Subcutaneous adipose tissue (tissue), 4 donors: ENCODE data around the gene LDLRAD2. TPM values are rescaled to one million over a fixed set of nuclear protein-coding genes. Genes with fewer than 3 reads are reported as not detected.

Source experiments
- total RNA-seq, 4 donors: library from RNA; depleted of rRNA; stranded (reverse); fragments of >200 nt; gene quantifications; one replicate each; pipeline ENCODE4 v1.1.0, GENCODE V29; 2016
- TF ChIP-seq, protein P1 (sequence below): fragments of 450-650 bp; IDR thresholded peaks from one replicate; pipeline ENCODE4 v1.5.1; 2016; ENCODE audit warnings: low read depth, mild to moderate bottlenecking, control low read depth, antibody characterized with exemption, moderate library complexity

Gene LDLRAD2
- total RNA-seq, 4 donors from 2014 or later = not detected

DNA sequence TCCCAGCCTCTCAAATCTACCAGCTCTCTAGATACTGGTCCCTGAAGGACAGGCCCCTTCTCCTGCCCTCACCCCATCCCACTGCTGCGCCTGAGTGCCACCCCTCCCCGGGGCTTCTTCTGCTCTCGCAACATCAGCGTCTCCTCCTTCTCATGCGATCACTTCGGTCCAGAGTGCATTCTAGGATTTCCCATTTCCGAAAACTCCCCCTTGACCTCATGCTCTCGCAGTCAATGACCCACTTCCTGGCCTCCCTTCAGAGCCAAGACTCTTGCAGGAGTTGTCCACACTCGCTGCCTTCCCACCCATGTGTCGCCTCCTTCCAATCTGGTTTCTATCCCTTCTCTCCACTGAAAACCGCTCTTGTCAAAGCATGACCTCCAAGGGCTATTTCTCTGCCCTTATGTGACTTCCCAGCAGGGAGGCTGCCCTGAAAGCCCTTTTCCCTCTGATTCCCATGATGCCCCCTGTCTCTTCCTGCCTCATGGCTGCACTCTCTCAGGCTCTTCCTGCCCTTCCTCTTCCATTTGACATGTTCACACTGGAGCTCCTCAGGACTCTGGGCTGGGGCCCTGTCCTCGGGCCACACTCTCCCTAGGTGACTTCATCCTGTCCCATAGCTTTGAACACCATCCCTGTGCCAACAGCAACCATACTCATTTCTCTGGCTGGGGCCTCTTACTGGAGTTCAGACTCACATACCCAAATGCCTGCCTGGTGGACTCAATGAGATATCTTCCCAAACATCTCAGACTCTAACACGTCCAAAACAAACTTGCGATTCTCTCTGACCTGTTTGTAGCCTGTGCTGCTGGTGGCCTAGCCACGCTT lies 46.0 kb downstream of the LDLRAD2 start:
- TF ChIP-seq, protein P1, sequence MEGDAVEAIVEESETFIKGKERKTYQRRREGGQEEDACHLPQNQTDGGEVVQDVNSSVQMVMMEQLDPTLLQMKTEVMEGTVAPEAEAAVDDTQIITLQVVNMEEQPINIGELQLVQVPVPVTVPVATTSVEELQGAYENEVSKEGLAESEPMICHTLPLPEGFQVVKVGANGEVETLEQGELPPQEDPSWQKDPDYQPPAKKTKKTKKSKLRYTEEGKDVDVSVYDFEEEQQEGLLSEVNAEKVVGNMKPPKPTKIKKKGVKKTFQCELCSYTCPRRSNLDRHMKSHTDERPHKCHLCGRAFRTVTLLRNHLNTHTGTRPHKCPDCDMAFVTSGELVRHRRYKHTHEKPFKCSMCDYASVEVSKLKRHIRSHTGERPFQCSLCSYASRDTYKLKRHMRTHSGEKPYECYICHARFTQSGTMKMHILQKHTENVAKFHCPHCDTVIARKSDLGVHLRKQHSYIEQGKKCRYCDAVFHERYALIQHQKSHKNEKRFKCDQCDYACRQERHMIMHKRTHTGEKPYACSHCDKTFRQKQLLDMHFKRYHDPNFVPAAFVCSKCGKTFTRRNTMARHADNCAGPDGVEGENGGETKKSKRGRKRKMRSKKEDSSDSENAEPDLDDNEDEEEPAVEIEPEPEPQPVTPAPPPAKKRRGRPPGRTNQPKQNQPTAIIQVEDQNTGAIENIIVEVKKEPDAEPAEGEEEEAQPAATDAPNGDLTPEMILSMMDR = no peak

DNA sequence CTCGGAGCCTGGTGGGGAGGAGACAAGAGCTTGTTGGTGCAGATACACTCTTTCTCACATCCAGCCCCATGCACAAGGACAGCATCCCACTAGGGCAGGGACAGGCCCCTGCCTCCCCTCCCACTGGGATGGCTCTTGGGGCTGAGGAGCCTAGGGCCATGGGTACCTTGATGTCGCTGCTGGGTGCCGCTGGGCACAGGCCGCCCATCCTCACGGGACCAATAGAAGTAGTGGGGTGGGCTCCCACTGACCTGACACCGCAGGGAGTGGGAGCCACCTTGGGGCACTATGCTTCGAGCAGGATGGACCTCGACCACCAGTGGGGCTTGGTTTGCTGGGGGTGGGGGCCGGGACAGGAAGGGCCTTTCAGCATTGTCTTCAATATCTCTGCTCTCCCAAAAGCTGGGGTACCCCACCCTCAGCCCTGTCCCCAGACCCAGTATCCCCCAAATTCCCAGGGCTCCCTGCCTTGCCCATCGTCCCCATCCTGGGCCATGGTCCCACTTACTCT lies 47.7 kb downstream of the LDLRAD2 start:
- TF ChIP-seq, protein P1 = no peak

DNA sequence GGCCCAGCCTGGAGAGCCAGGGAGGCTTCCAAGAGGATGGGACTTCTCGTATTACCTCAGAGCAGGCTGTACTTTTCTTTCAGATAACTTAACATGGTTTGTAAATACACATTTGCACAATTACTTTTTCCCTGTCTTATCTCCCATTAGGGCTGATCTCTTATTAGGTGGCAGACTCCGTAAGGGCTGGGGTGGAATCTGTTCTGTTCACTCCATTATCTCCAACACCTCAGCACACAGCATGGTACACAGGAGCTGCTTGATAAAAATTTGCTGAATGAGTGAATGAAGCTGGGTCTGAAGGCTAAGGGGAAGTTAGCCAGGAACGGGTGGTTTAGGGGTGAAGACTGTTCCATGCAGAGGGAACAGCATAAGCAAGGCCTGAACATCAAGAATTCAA lies 48.9 kb downstream of the LDLRAD2 start:
- TF ChIP-seq, protein P1 = no peak

DNA sequence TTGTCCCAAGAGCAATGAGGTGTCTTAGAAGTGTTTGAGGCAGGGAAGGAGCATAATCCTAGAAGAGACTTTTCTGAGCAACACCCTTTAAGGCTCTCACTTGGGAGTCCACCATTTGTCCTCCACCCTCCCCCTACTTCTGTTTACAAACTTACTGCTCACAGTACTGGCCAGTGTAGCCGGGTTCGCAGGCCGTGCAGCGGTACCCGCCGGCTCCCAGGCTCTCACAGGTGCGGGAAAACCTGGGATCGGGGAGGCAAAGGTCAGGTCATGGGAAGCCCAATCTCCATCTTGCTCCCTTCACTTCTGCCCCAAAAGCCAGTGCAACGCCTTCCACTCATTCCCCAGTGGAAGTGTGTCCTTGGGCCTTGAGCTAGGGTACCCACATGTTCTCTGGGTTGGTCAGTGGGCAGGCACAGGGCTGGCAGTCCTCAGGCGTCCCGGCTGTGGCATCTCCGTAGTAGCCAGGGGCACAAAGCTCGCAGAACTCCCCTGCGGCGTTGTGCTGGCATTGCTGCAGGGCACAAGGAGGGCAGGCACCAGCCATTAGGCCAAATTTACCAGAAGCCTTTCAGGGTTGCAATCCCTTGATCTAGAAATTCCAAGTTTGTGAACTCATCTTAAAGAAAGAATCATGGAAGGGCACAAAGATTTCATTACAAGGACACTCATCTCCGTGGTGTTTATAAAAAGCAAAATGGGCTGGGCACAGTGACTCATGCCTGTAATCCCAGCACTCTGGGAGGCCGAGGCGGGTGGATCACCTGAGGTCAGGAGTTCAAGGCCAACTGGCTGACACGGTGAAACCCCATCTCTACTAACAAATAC lies 49.8 kb downstream of the LDLRAD2 start:
- TF ChIP-seq, protein P1 = no peak

DNA sequence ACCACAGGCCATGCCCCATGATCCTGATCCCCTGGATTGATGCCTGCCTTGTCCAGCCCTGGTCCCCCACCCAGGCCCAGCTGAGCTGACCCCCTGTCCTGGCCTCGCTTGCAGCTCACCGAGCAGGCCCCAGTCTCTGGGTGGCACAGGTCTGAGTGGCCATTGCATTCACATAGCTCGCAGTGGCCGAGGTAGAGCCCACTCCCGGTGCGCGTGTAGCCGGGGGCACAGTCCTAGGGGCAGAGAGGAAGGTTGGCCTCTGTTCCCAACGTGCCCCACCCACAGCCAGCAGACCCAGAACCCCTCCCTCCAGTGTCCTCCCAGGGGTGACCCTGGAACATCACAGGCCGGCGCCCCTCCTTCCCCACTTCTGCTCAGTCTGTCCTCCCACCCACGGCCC lies 51.9 kb downstream of the LDLRAD2 start:
- TF ChIP-seq, protein P1 = no peak

DNA sequence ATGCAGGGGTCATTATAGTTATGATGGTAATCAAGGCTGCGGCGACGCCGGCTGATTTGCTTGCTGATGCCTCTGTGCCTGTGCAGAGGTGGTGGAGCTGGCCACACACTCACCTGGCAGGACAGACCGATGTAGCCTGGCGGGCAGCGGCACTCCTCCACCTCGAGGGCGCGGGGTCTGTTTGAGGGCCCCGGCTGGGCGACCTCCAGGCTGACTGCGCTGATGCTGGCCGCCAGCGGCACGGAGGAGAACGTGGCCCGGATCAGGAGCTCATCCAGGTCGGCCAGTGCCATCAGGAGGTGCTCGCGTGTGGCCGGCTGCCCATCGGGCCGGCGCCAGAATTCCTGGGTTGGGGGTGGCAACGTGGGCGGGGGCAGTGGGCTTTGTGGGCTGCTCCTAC lies 52.7 kb downstream of the LDLRAD2 start:
- TF ChIP-seq, protein P1 = no peak

DNA sequence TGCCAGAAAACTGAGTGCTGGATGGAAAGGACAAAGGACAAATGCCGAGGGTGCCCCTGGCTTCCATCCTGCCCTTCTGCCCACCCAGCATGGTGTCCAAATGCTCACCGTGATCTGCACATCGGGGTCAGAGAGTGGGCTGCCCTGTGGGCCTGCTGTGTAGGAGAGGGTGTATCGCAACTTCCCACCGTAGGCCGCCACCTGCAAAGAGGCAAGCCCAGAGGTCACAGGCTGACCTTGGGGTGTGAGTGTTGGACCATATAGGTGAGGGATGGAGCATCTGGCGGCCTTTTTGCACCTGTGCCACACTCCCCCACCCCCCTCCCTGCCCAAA lies 53.5 kb downstream of the LDLRAD2 start:
- TF ChIP-seq, protein P1 = no peak
